Suprapubic skin (tissue), 3 donors: Measurements from ENCODE around the gene PDYN.

ENCODE experiments used
- POLR2AphosphoS5 ChIP-seq, 3 donors: sonication (generic); formaldehyde crosslinking; IDR thresholded peaks; one replicate each; pipeline ENCODE4 v1.6.1; 2017; ENCODE audit warnings: antibody characterized with exemption in 3 of 3
- TF ChIP-seq, protein P1 (sequence below), 2 donors: fragments of 200-600 bp in 1 of 2; fragments of 450-650 bp in 1 of 2; sonication (generic) in 1 of 2; IDR thresholded peaks; one replicate each; pipeline ENCODE4 v1.5.1; 2016 to 2019; ENCODE audit warnings: antibody characterized with exemption in 2 of 2, mild to moderate bottlenecking in 1 of 2, moderate library complexity in 1 of 2

GRCh38 chr20:1973601-1974440 lies 20.0 kb downstream of the PDYN start:
- TF ChIP-seq POLR2AphosphoS5 (IDR thresholded peaks at IDR 0.05), result no peak
- TF ChIP-seq, protein P1, sequence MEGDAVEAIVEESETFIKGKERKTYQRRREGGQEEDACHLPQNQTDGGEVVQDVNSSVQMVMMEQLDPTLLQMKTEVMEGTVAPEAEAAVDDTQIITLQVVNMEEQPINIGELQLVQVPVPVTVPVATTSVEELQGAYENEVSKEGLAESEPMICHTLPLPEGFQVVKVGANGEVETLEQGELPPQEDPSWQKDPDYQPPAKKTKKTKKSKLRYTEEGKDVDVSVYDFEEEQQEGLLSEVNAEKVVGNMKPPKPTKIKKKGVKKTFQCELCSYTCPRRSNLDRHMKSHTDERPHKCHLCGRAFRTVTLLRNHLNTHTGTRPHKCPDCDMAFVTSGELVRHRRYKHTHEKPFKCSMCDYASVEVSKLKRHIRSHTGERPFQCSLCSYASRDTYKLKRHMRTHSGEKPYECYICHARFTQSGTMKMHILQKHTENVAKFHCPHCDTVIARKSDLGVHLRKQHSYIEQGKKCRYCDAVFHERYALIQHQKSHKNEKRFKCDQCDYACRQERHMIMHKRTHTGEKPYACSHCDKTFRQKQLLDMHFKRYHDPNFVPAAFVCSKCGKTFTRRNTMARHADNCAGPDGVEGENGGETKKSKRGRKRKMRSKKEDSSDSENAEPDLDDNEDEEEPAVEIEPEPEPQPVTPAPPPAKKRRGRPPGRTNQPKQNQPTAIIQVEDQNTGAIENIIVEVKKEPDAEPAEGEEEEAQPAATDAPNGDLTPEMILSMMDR (IDR thresholded peaks at IDR 0.05), result no peak
